NCI-H146 treated with DMSO at 0.1 percent for 48 hours (cell line): ENCODE results near the gene DLG2.
"Not testable (repeated sequence)": the region's sequence is repeated elsewhere in the genome, so short reads cannot be mapped to it uniquely, and the experiment has no call there.

ENCODE experiments used
- DNase-seq: peaks from one replicate; lab custom pipeline; 2025; ENCODE audit not compliant: unreplicated experiment; lab: John Stamatoyannopoulos, UW

DLG2 gene

DNA sequence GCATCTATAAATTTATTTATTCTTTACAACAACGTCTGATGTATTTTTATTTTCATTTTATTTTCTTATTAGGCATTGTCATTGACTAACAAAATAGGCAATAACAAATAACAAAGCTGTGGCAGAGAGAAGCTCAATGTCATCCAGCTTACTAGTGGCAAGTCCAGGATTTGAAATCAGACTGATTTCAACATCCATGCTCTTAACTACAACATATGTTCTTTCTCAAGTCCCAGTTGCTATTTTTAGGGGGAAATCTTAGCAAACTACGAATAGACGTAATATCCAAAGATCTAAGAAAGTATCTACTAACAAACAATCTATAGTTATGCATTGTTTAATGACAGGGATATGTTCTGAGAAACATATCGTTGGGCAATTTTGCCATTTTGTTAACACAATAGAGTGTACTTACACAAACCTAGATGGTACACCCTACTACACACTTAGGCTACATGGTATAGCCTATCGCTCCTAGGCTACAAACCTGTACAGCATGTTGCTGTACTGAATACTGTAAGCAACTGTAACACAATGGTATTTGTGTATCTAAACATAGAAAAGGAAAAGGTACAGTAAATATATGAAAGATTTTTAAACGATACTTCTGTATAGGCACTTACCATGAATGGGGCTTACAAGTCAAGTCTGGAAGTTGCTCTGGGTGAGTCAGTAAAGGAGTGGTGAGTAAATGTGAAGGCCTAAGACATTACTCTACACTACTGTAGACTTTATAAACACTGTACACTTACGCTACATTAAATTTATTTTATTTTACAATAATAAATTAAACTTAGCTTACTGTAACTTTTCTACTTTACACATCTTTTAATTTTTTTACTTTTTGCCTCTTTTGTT is 151.3 kb downstream of the DLG2 start:
- DNase-seq = no peak

DNA sequence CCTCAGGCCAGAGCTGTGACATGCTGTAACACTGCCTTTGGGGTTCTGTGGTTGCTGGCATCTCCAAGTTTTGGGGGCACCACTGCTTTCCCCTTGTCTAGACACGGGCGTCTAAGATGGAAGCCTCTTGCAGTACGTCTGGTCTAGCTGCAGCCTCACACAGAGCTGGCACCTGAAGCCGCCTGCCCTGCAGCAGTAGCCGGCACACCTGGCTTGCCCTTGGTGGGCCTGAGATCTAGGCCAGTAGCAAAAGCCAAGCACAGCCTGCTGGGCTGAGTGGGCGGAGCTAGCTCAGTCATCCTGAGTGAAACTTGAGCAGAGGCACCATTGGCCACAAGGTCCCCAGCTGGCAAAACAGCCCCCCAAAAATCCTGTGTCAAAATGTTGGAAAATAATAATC is 154.2 kb downstream of the DLG2 start:
- DNase-seq = no peak

DNA sequence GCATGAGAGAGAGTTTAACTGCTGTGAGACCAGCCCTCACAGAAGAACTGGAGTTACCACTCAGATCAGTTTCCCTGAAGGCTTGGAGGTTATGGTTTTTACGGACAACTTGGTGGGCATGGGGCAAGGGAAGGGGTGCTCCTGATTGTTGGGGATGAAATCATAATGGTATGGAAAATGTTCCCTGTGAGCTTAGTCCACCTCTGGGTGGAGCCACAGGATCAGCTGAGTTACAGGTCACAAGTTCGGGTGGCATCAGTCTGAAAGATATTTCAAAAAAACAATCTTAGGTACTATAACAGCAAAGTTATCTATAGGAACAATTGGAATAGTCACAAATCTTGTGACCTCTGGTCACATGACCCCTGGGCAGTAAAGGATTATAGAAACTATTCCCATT is 162.9 kb downstream of the DLG2 start:
- DNase-seq = no peak

DNA sequence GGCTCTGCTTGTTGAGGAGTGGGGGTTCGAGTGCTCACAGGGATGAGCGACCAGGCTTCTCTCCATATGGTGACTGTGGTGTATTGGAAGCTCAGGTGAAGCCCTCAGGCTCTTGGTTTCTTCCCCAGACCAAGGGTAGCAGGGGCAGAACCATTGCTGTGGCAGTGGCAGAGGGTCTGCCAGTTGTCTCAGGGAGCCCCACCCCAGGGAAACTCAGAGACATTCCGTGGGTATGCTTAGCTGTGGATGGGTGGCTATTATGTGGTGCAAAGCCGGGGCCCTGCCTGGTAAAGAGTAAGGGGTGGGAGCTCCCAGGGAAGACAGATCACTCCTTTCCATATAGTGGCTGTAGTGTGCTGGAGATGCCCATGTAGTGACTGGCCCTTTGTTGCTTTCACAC is 167.8 kb downstream of the DLG2 start:
- DNase-seq = no peak

DNA sequence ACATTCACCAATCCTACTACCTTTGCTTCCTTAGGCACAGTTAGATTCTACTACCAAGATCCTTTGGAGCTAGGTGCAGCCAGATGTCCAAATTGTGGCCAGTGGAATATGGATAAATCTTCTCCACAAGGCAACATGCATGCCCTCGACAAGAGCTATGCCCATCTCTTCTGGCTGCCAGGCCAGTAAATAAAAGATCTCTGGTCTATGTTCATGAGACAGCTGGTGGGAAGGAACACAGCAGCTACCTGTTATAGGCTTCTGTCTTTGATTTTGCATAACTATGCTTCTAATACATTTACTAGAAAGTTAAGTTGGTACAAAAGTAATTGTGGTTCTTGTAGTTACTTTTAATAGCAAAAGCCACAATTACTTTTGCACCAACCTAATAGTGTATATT is 182.7 kb downstream of the DLG2 start:
- no peak for DNase-seq

DNA sequence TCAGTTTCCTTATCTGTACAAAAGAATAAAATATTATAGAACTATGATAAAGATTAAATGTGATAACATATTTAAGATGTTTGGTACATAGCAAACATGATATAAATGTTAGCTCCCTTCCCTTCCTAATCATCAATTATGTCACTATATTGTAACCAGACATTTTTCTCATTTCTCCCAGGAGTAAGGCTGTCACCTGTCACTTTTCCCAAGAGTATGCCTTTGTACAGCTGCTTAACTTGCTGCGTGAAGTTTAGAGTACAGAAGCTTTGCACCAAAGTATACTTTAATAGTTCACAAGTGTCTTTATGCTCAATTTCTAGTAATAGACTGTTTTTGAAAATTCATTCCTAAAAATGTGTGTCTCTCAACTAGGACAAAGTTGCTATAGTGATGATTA is 186.9 kb downstream of the DLG2 start:
- DNase-seq = no peak

DNA sequence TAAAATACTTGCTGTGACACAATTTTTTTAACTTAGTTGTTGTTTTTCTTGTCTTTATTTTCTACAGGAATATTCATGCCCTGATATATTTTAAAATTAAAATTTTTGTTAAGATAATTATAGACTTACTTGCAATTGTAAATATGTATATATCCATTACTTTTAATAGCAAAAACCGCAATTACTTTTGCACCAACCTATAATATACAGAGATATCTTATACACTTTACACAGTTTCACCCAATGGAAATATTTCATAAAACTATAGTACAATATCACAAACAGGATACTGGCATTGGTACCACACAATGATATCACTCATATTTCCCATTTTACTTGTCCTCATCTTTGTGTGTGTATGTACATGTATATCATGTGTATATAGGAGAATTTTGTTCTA is 188.8 kb downstream of the DLG2 start:
- DNase-seq = no peak

DNA sequence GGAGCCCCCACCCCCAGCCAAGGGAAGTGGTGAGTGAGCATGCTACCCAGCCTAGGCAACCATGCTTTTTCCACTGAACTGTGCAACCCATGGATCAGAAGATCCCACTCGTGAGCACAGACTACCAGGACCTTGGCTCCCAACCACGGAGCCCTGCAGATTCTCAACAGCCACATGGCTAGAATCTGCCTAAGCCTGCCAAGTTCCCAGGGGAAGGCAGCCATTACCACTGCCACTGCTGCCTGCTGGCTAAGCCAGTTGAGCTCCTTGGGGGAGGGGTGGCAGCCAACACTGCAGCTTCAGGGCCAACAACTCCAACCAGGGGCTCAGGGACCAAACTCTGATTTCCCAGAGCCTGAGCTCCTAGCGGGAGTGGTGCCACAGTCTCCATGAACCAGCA is 195.8 kb downstream of the DLG2 start:
- no peak for DNase-seq

DNA sequence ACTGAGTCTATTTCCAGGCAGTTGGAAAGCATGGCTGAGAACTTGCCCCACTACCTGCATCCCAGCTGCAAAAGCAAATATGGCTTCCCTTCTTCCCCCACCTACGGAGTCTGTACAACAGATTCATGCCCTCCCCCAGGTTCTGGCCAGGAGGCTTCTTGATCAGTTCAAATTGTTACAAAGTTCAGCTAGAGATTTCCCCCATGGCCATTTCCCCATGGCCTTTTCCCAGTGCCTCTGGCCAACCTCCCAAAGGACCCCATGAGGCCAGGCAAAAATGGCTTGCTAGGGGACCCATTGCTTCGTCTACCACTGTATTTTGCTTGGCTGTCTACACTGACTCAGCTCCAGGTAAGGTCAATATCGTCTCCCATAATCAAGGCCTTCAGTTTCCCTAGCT is 203.3 kb downstream of the DLG2 start:
- no peak for DNase-seq

DNA sequence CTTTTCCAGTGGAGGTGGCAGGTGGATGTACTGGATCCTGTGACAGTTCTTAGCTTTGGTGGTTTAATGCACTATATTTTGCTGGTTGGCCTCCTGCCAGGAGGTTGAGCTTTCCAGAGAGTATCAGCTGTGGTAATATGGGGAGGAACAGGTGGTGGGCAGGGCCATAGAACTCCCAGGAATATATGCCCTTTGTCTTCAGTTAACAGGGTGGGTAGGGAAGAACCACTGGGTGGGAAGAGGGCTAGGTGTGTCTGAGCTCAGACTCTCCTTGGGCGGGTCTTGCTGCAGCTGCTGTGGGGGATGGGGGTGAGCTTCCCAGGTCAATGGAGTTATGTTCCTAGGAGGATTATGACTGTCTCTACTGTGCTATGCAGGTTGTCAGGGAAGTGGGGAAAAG is 203.8 kb downstream of the DLG2 start:
- DNase-seq = no peak

DNA sequence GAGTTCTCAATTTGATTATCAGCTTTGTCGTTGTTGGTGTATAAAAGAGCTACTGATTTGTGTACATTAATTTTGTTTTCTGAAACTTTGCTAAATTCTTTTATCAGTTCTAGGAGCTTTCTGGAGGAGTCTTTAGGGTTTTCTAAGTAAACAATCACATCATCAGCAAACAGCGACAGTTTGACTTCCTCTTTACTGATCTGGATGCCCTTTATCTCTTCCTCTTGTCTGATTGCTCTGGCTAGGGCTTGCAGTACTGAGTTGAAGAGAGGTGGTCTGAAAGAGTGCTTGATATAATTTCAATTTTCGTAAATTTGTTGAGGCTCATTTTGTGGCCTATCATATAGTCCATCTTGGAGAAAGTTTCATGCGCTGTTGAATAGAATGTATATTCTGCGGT is 213.0 kb downstream of the DLG2 start:
- no peak for DNase-seq

DNA sequence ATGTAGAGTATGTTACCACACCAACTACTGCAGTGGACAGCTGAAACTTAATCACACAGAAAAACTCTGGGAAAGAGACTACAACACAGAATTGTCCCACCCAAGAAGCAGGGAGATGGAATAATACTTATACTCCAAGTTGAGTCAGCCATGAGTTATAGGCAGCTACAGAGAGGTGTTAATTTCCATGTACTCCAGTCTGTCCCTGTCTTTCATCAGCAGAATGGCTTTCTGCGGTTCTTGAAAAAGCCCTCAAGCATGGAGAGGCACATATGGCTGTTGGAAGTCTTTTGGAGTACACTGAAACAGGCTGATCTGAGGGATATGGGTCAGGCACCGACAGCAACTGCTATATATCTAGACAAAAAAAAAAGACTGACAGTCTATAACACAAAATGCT is 219.5 kb downstream of the DLG2 start:
- DNase-seq = no peak

DNA sequence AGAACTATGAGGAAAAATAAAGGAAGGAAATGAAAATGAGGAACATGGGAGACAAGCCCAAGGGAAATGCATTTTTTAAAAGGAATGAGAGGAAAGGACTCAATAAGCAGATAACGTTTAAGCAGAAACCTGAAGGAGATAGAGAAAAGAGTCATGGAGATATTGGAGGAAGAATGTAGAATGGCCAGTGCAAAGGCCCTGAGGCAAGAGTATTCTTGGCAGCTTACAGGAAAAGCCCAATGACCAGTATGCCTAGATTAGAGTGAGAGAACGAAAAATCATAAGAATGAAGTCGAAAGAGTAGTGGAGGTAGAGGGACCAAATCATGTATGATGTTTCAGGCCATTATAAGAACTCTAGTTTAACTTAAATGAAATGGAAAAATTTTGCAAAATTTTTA is 220.3 kb downstream of the DLG2 start:
- DNase-seq = no peak

DNA sequence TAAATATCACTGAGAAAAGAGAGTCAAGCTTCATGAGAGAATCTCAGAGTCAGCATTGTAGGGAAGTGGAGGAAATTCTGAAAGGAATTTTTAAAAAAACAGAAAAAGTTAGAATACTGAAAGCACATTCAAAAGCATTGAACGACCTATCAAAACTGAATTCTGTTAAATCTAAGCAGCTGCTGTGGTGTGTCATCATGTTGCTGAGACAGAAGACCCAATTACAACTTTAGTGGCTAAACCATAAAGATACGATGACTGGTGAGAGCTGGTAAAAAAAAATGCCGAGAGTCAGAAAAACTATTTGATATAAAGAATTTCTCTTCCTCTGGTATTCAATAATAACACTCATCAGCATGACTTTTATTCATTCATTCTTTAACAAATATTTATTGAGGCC is 220.8 kb downstream of the DLG2 start:
- no peak for DNase-seq

DNA sequence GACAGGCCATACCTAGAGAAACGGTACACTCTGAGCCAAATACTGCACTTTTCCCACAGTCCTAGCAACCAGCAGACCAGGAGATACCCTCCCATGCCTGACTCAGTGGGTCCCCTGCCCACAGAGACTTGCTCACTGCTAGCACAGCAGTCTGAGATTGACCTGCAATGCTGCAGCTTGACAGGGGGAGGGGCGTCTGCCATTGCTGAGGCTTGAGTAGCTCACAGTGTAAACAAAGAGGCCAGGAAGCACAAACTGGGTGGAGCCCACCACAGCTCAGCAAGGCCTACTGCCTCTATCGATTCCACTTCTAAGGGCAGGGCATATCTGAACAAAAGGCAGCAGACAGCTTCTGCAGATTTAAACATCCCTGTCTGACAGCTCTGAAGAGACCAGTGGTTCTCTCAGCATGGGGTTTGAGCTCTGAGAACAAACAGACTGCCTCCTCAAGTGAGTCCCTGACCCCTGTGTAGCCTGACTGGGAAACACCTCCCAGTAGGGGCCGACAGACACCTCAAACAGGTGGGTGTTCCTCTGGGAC is 231.6 kb downstream of the DLG2 start:
- not testable (repeated sequence) for DNase-seq

DNA sequence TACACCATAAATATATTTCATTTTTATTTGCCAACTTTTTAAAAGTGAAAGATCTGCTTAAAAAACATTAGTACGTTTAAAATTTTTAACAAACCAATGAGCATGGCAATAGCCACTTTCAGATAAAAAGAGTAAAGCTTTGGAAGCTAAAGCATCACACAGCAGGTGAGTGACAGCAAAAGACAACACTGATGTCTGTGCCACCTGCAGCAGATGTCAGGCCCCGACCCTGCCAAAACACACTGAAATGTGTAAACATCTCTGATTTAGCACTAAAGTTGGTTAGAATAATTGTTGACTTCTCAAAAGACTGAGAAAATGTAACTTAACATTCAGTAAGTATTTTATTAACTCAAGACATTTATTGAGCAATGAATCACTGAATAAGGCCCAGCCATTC is 232.9 kb downstream of the DLG2 start:
- DNase-seq = no peak

DNA sequence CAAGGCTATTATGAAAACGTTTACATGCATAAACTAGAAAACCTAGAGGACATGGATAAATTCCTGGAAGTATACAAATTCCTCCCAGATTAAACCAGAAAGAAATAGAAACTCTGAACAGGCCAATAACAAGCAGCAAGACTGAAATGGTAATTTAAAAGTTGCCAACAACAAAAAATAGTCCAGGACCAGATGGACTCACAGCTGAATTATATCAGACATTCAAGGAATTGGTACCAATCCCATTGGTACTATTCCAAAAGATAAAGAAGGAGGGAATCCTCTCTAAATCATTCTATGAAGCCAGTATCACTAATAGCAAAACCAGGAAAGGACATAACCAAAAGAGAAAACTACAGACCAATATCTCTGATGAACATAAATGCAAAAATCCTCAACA is 236.0 kb downstream of the DLG2 start:
- DNase-seq = no peak

DNA sequence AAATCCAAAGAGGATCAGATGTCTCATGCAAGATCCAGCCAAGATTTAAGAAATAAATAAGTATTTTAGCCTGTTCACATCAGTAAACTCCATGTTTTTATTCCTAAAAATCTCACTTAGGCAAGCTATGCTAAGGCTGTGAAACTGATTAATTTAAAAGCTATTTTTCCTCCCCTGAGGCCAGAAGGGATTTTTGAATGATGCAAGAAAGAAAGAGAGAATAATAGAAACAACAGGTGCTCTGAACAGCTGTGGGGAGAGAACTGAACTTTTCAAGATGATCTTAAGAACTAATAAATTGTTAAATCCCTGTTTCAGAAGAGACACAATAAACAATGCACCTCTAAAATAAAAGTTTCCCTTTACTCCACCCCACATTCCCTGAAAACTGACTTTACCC is 241.6 kb downstream of the DLG2 start:
- DNase-seq = no peak

DNA sequence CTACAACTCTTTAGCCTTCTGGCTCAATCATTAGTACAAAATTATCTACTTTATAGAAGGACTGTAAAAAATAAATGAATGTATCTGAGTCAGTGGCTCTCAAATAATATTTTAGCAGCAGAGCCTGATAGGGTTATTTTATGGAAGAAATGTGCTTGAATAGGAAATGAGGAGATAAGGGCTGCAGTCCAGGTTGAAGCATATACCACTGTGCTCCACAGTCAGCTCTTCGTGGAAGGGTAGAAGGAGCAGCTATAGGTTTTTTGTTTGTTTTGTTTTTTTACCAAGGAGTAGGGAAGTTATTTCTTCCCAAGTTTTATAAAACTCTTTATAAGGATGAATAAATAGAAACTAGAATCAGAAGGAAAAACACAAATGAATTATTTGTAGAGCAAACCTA is 242.0 kb downstream of the DLG2 start:
- DNase-seq = no peak

DNA sequence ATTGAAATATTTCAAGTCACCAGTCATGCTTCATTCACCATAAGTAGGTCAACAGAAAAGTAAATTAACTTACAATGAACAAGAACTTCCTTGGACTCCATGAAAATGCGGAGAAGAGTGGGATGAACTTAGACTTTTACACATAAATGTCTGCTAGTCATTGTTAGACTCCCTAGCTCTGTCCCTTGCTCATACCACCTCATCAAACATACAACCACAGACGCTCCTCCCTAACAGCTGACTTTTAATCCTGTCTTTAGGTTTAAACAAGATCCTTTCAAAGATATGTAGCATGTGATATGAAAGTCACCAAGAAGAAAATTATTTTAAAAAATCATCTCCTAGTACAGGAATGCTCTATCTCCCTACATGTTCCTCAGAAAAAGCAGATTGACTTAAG is 248.1 kb downstream of the DLG2 start:
- no peak for DNase-seq

DNA sequence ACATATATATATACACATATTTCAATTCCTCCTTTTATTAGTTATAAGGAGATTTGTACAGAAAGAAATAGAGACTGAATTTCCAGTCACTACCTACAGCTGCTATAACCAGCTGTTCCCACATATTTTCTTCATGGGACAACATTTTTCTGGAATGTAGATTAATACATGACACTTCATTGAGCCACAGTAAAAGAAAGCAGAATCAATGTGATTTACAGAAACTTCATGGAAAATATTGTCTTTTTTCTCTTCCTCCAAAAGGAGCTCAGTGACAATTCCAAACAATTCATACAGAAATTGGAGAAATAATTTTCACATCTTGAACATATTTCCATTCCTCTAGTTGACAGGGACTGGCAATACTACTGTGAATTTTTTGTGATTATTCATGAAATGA is 249.2 kb downstream of the DLG2 start:
- DNase-seq = no peak

DNA sequence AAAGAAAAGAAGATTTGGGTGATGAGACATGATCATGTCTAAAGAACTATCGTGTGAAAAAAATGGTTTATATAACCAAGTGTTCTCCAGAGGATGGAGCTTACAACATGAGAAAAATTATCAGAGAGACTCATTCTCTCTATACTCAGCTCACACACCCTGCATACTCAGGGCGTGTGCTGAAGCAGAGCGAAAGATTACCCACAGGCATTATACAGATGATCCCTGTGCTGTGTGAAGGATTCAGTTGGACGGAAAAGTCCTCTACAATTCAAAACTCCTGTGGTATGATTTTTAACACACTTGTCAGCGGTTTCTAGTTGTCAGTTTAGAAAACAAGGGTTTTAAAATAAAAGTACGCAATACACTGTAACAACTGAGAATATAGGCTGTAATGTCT is 267.3 kb downstream of the DLG2 start:
- DNase-seq = no peak

DNA sequence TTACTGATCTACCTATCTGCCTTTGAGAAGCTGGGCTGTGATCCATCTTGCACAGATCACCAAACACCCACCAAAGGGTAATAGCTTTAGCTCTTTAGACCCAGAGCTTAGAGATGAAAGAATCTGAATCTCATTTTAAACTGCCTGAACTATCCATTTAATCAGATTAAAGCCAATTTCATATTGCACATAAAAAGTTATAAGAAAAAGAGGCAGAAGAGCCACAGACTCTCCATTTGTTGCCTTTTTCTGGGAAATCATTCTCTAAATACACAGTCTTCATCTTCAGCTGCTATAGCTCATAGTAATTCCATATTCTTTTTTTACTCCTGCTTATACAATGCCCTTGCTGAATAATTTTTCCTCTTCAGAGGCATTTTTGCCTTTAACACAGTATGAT is 271.2 kb downstream of the DLG2 start:
- no peak for DNase-seq
